Left ventricle myocardium inferior (tissue), 1 donor: ENCODE data around the gene ENAM. TPM values are rescaled to one million over a fixed set of nuclear protein-coding genes. Genes with fewer than 3 reads are reported as not detected.

Source experiments
- DNase-seq: peaks from one replicate; pipeline ENCODE4 v3.0.0-alpha.2; 2020
- H3K27ac ChIP-seq: fragments of 200-600 bp; replicated peaks from 2 replicates; pipeline ENCODE4 v1.8.0; 2021
- H3K27me3 ChIP-seq: fragments of 200-600 bp; 2 replicates; pipeline ENCODE4 v1.8.0; 2021; ENCODE audit warnings: low read depth
- H3K36me3 ChIP-seq: fragments of 200-600 bp; 2 replicates; pipeline ENCODE4 v1.8.0; 2021
- H3K4me1 ChIP-seq: fragments of 200-600 bp; 2 replicates; pipeline ENCODE4 v1.8.0; 2021
- H3K4me3 ChIP-seq: fragments of 200-600 bp; 2 replicates; pipeline ENCODE4 v1.8.0; 2021; ENCODE audit warnings: mild to moderate bottlenecking, moderate library complexity
- H3K9me3 ChIP-seq: fragments of 200-600 bp; replicated peaks from 2 replicates; pipeline ENCODE4 v1.8.0; 2021
- intact Hi-C: fragments of 100-400 bp; cut with micrococcal nuclease; formaldehyde crosslinking; loops from one replicate; pipeline ENCODE4 v1.11.0; 2022
- total RNA-seq: library from RNA; stranded (reverse); fragmentation: NEBNext Ultra II Directional; extraction: Animal tissue kit (Norgen Biotek cat#: 25700); gene quantifications from one replicate; pipeline ENCODE4 v1.2.1, GENCODE V29; 2021
- TF ChIP-seq, protein P1 (sequence below): fragments of 200-600 bp; IDR thresholded peaks from 2 replicates; pipeline ENCODE4 v1.8.0; 2021; ENCODE audit warnings: antibody characterized with exemption, mild to moderate bottlenecking, borderline replicate concordance
- donor health status: DM: no; HTN: yes; CAD: no; lungs with severe emphysema.

Gene ENAM
- total RNA-seq, 1 donor from 2014 or later, result 6.2 TPM

DNA sequence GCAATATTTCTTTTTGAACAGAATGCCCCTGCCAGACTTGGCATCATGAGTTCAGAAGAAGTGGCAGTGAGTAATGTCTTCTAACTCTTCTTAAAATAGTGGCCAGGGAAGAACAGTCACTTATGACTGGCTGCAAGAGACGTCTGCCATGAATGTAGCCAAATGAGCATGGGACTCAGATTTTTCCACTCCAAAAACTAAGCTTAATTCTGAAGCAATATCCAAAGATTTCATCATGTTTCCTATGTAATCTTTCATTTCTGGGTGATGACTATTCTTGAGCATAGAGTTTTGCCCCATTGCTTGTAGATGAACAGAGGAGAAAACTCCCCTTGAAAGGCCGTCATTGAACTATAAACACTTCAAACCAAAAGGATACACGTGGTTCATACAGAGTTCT lies 24.7 kb upstream of the ENAM start:
- no peaks in the 10 kb centered on the region for H3K27me3 ChIP-seq
- H3K36me3 ChIP-seq, result no peaks in the 10 kb centered on the region
- no peaks in the 10 kb centered on the region for H3K9me3 ChIP-seq
- intact Hi-C loops, result no loop called here
- H3K4me3 ChIP-seq, result no peak overlapping the region
- TF ChIP-seq, protein P1, sequence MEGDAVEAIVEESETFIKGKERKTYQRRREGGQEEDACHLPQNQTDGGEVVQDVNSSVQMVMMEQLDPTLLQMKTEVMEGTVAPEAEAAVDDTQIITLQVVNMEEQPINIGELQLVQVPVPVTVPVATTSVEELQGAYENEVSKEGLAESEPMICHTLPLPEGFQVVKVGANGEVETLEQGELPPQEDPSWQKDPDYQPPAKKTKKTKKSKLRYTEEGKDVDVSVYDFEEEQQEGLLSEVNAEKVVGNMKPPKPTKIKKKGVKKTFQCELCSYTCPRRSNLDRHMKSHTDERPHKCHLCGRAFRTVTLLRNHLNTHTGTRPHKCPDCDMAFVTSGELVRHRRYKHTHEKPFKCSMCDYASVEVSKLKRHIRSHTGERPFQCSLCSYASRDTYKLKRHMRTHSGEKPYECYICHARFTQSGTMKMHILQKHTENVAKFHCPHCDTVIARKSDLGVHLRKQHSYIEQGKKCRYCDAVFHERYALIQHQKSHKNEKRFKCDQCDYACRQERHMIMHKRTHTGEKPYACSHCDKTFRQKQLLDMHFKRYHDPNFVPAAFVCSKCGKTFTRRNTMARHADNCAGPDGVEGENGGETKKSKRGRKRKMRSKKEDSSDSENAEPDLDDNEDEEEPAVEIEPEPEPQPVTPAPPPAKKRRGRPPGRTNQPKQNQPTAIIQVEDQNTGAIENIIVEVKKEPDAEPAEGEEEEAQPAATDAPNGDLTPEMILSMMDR, result no peak
- DNase-seq, result no peak
- no peaks in the 10 kb centered on the region for H3K4me1 ChIP-seq
- H3K27ac ChIP-seq, result no peak overlapping the region

DNA sequence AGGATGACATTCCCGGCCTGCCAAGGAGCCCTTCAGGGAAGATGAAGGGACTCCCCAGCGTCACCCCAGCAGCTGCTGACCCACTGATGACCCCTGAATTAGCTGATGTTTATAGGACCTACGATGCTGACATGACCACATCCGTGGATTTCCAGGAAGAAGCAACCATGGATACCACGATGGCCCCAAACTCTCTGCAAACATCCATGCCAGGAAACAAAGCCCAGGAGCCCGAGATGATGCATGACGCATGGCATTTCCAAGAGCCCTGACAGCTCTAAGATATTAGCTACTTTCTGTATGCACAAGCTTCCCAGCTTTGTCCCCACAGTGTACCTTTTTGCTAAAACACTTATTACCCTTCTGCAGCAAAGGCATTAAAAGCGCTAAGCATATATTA lies 22.1 kb upstream of the ENAM start:
- intact Hi-C loops, result no loop called here
- peaks cover 9% of the 10 kb centered on the region for H3K27me3 ChIP-seq
- no peak for DNase-seq

DNA sequence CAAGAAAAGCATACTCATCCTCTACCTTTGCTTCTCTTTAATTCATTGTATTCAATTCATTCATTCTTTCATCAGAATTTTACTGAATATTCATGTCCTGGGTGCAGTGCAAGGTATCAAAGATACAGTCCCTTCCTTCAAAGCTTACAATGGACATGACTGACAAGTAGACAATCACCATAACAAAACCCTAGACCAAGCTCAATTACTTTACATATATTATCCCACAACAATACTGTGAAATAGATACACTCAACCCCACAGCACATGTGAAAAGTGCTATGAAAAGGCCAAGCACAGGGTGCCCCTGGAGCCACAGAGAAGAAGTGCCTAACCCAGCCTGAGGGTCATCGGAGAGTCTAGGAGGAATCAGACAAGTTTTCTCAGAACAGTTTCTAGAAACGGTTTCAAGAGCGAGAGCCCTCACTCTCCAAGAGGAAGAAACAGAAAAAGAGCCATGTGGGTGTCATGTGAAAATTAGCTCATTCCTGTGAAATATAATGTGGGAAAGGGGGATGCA lies 21.1 kb upstream of the ENAM start:
- Histone ChIP-seq H3K4me1 (no peaks in the 10 kb centered on the region), H3K27ac (no peak overlapping the region), H3K9me3 (no peaks in the 10 kb centered on the region), H3K27me3 (peaks cover 15% of the 10 kb centered on the region), H3K4me3 (no peak overlapping the region), H3K36me3 (no peaks in the 10 kb centered on the region)
- TF ChIP-seq, protein P1, result no peak
- DNase-seq, result no peak
- intact Hi-C loops, result no loop called here

More for the DNA sequence above, 22.1 kb upstream of the ENAM start:
- no peak overlapping the region for H3K4me3 ChIP-seq
- H3K27ac ChIP-seq, result no peak overlapping the region
- H3K4me1 ChIP-seq, result no peaks in the 10 kb centered on the region
- TF ChIP-seq, protein P1, result no peak
- no peaks in the 10 kb centered on the region for H3K36me3 ChIP-seq
- no peaks in the 10 kb centered on the region for H3K9me3 ChIP-seq

DNA sequence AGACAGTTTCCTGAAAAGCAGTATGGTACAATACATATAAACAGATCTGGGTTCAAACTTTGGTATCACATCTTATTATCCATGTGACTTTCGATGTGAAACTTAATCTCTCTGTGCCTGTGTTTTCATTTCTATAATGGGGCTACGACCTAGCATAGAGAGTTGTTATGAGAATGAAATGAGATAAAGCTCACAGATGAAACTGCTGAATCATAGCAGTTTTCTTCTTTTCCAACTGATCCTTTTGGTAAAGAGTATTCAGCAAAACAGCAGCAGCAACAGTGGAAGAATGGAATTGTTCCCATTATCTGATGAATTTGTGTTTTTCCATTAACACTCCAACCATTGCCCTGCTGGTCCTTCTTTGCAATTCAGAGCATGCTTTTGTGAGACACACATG lies 20.2 kb upstream of the ENAM start:
- Histone ChIP-seq H3K9me3 (no peaks in the 10 kb centered on the region), H3K4me3 (no peak overlapping the region), H3K27me3 (peaks cover 15% of the 10 kb centered on the region), H3K36me3 (no peaks in the 10 kb centered on the region), H3K27ac (no peak overlapping the region), H3K4me1 (no peaks in the 10 kb centered on the region)
- intact Hi-C loops, result no loop called here
- DNase-seq, result no peak
- TF ChIP-seq, protein P1, result no peak

DNA sequence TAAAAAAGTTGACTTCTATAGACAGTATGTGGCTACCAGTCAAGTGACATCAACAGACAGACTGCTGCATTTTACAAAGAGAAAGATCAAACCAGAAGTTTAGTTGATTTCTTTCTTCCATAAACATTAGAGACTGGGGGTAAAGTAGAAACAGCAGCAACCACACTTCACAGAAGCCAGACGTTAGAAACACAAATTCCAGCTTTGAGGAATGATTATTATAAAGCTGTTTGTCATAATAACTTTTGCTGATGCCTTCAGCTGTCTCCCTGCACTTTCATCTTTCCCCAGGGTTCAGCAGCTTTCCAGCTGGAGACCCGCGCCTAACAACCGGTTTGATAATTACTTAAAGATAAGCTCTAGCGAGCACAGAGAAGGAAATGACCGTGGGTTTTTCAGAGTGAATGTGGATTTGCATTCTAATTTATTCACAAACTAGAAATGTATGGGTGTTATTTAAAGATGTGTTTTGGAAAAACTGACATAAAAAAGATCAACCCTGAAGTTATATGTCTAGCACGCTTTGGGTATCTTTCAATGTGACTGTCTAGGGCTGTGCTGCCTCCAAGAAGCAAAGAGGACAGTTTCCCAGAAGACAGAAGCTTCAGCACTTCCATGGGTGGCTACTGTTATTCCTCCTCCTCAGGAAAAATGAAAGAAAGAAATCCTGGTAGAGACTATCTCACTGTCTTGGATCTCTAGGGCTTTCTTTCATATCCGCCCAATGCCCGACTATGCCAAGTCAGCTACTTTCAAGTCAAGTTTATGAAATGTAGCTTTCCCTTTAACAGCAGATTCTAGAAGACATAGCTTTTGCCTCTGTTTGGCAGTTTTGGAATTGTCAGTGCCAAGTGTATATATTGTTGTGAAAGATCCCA lies 15.0 kb upstream of the ENAM start:
- Histone ChIP-seq H3K4me1 (no peaks in the 10 kb centered on the region), H3K27me3 (peaks cover 15% of the 10 kb centered on the region), H3K4me3 (peak overlapping the region; percentile 34), H3K36me3 (no peaks in the 10 kb centered on the region), H3K9me3 (no peaks in the 10 kb centered on the region), H3K27ac (no peak overlapping the region)
- no peak for DNase-seq
- TF ChIP-seq, protein P1, result no peak
- intact Hi-C loops, result no loop called here
